IgD-negative memory B cell (primary cell): ENCODE measurements around the gene DGUOK. TPM values are rescaled to one million over a fixed set of nuclear protein-coding genes. Genes with fewer than 3 reads are reported as not detected.
A peak's percentile ranks its signal among the peaks of the same experiment; 100 is the strongest.

Experiments used
- H3K27ac Mint-ChIP-seq, 3 donors: one replicate each; pipeline ENCODE4 v1.8.0; 2020 to 2022; ENCODE audit warnings: mild to moderate bottlenecking in 3 of 3, mixed read lengths in 3 of 3, moderate library complexity in 1 of 3
- H3K27me3 Mint-ChIP-seq: one replicate; pipeline ENCODE4 v1.8.0; 2021; ENCODE audit warnings: mixed read lengths
- H3K36me3 Mint-ChIP-seq: one replicate; pipeline ENCODE4 v1.8.0; 2020; ENCODE audit warnings: mild to moderate bottlenecking, mixed read lengths
- H3K4me1 Mint-ChIP-seq, 3 donors: one replicate each; pipeline ENCODE4 v1.8.0; 2020 to 2022; ENCODE audit warnings: mixed read lengths in 3 of 3, mild to moderate bottlenecking in 1 of 3
- H3K4me3 Mint-ChIP-seq, 4 donors: one replicate each; pipeline ENCODE4 v1.8.0; 2020 to 2022; ENCODE audit warnings: mild to moderate bottlenecking in 4 of 4, mixed read lengths in 4 of 4, moderate library complexity in 3 of 4
- H3K9me3 Mint-ChIP-seq, 3 donors: one replicate each; pipeline ENCODE4 v1.8.0; 2020 to 2021; ENCODE audit warnings: mixed read lengths in 3 of 3, mild to moderate bottlenecking in 1 of 3
- polyA plus RNA-seq: library from polyadenylated mRNA; unstranded; fragments of 300-500 nt; fragmentation: Illumina TruSeq; gene quantifications from one replicate; pipeline ENCODE4 v1.2.3, GENCODE V29; 2021

The DGUOK gene
- polyA plus RNA-seq, 1 donor from 2014 or later, result 187 TPM

GRCh38 chr2:73908689-73909652 is 17.7 kb upstream of the DGUOK start:
- H3K27ac Mint-ChIP-seq, result no peak overlapping the region
- H3K36me3 Mint-ChIP-seq, result no peaks in the 10 kb centered on the region
- no peak overlapping the region for H3K4me3 Mint-ChIP-seq
- H3K9me3 Mint-ChIP-seq, result no peaks in the 10 kb centered on the region
- peaks cover 0 to 3% (median 0%) of the 10 kb centered on the region in 3 donors for H3K4me1 Mint-ChIP-seq
- H3K27me3 Mint-ChIP-seq, result no peaks in the 10 kb centered on the region

- Mint-ChIP-seq H3K4me3 (no peak overlapping the region), H3K36me3 (no peaks in the 10 kb centered on the region), H3K4me1 (peaks cover 0 to 3% (median 0%) of the 10 kb centered on the region in 3 donors), H3K9me3 (no peaks in the 10 kb centered on the region), H3K27ac (no peak overlapping the region), H3K27me3 (no peaks in the 10 kb centered on the region)
Observed at GRCh38 chr2:73910873-73911547, 15.7 kb upstream of the DGUOK start.

- Mint-ChIP-seq H3K4me3 (no peak overlapping the region), H3K27ac (no peak overlapping the region), H3K27me3 (no peaks in the 10 kb centered on the region), H3K36me3 (peaks cover 2% of the 10 kb centered on the region), H3K9me3 (no peaks in the 10 kb centered on the region), H3K4me1 (peaks cover 0 to 3% (median 0%) of the 10 kb centered on the region in 3 donors)
Observed at GRCh38 chr2:73911548-73912208, 15.0 kb upstream of the DGUOK start.

GRCh38 chr2:73913414-73914054 is 13.1 kb upstream of the DGUOK start:
- no peak overlapping the region for H3K27ac Mint-ChIP-seq
- peaks cover 2% of the 10 kb centered on the region for H3K36me3 Mint-ChIP-seq
- no peaks in the 10 kb centered on the region for H3K27me3 Mint-ChIP-seq
- H3K4me1 Mint-ChIP-seq, result no peaks in the 10 kb centered on the region
- no peak overlapping the region for H3K4me3 Mint-ChIP-seq
- H3K9me3 Mint-ChIP-seq, result no peaks in the 10 kb centered on the region

- Mint-ChIP-seq H3K9me3 (no peaks in the 10 kb centered on the region), H3K27me3 (peaks cover 4% of the 10 kb centered on the region), H3K4me1 (no peaks in the 10 kb centered on the region), H3K36me3 (peaks cover 2% of the 10 kb centered on the region), H3K27ac (no peak overlapping the region), H3K4me3 (no peak overlapping the region)
Observed at GRCh38 chr2:73914667-73915066, 12.0 kb upstream of the DGUOK start.

- H3K36me3 Mint-ChIP-seq, result peaks cover 2% of the 10 kb centered on the region
- peaks cover 4% of the 10 kb centered on the region for H3K27me3 Mint-ChIP-seq
- peaks cover 0 to under 1% (median 0%) of the 10 kb centered on the region in 3 donors for H3K4me1 Mint-ChIP-seq
- no peak overlapping the region for H3K4me3 Mint-ChIP-seq
- H3K27ac Mint-ChIP-seq, result peak overlapping the region in 1 of 3 donors; percentile 47
- no peaks in the 10 kb centered on the region for H3K9me3 Mint-ChIP-seq
Observed at GRCh38 chr2:73915437-73915993, 11.2 kb upstream of the DGUOK start.

GRCh38 chr2:73916666-73917065 is 10.0 kb upstream of the DGUOK start:
- Mint-ChIP-seq H3K36me3 (peaks cover 2% of the 10 kb centered on the region), H3K27me3 (peaks cover 4% of the 10 kb centered on the region)

GRCh38 chr2:73917296-73917695 is 9.4 kb upstream of the DGUOK start:
- peaks cover 4% of the 10 kb centered on the region for H3K27me3 Mint-ChIP-seq
- H3K4me1 Mint-ChIP-seq, result peaks cover 0 to 2% (median 2%) of the 10 kb centered on the region in 3 donors
- no peak overlapping the region for H3K27ac Mint-ChIP-seq
- H3K9me3 Mint-ChIP-seq, result no peaks in the 10 kb centered on the region
- peaks cover 2% of the 10 kb centered on the region for H3K36me3 Mint-ChIP-seq
- no peak overlapping the region for H3K4me3 Mint-ChIP-seq

More at GRCh38 chr2:73916666-73917065, 10.0 kb upstream of the DGUOK start:
- Mint-ChIP-seq H3K4me3 (no peak overlapping the region), H3K27ac (no peak overlapping the region), H3K9me3 (no peaks in the 10 kb centered on the region), H3K4me1 (peaks cover 0 to 2% (median 2%) of the 10 kb centered on the region in 3 donors)

DNA sequence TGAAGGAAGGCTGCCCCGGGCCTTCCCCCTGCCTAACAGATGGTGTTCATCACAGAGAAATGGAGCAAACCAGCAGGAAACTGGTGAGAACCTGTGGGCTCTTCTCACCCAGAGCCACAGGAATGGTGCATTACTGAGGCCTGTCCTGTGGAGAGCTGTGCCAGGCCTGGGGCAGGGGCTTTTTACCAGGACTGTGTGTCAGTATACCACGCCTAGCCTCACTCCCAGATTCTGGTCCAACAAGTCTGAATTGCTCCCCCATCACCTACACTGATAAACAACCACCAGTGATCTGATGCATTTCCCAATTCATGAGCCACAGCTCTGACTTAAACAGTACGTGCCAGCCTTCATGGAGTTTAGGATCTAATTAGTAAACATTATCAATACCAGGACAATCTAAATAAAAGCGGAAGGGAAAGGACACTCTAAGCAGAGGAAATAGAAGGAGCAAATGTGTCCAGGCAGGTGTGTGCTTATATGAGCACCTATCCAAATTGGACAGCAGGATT is 8.9 kb upstream of the DGUOK start:
- Mint-ChIP-seq H3K27me3 (peaks cover 4% of the 10 kb centered on the region), H3K4me3 (no peak overlapping the region), H3K36me3 (peaks cover 2% of the 10 kb centered on the region), H3K4me1 (peaks cover 2 to 5% (median 3%) of the 10 kb centered on the region in 3 donors), H3K9me3 (no peaks in the 10 kb centered on the region), H3K27ac (no peak overlapping the region)

DNA sequence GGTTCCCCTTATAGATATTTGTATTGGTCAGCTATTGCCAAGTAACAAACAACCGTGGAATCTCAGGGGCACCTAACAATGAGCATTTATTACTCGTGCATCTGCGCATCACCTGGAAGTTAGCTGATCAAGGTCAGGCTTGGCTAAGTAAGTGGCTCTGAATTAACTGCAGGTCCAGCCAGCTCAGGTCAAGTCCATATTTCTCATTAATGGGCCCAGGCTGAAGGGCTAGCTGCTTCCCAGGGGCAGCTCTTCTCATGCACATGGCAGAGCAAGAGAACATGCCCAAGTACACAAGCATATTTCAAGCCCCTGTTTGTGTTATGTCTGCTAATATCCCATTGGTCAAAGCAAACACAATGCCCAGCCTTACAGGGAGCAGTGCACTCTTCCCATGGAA is 7.8 kb upstream of the DGUOK start:
- Mint-ChIP-seq H3K4me1 (peaks cover 5 to 9% (median 7%) of the 10 kb centered on the region in 3 donors), H3K4me3 (no peak overlapping the region), H3K9me3 (no peaks in the 10 kb centered on the region), H3K27me3 (peaks cover 4% of the 10 kb centered on the region), H3K36me3 (peaks cover 2% of the 10 kb centered on the region), H3K27ac (no peak overlapping the region)

DNA sequence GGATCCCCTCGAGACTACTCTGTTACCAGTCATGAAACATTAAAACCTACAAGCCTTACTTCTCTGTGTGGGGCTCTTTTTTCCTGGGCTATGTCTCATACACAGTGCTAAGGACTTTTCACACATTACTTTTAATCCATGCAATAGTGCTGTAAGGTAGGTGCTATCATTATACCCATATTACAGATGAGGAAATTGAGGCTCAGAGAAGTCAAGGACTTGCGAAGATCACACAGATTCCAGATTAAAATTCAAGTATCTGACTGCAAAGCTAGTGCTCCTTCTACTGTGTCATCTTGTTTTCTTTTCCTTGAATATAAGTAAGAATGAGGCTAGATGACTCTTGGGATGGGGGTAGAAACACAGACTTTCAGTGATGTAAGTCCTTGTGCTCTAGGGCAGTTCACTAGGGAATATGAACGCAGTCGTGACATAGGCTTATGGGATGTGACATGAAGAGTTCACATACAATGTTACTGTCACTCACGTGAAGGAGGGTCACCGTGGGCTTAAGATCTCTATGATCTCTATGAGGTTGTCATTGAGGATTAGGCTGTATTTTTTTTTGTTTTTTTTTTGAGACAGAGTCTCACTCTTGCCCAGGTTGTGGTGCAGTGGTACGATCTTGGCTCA is 7.0 kb upstream of the DGUOK start:
- peaks cover 5 to 9% (median 7%) of the 10 kb centered on the region in 3 donors for H3K4me1 Mint-ChIP-seq
- peaks cover 4% of the 10 kb centered on the region for H3K27me3 Mint-ChIP-seq
- no peak overlapping the region for H3K4me3 Mint-ChIP-seq
- H3K9me3 Mint-ChIP-seq, result peaks cover 0 to 2% (median 0%) of the 10 kb centered on the region in 3 donors
- H3K36me3 Mint-ChIP-seq, result peaks cover 2% of the 10 kb centered on the region
- H3K27ac Mint-ChIP-seq, result no peak overlapping the region

DNA sequence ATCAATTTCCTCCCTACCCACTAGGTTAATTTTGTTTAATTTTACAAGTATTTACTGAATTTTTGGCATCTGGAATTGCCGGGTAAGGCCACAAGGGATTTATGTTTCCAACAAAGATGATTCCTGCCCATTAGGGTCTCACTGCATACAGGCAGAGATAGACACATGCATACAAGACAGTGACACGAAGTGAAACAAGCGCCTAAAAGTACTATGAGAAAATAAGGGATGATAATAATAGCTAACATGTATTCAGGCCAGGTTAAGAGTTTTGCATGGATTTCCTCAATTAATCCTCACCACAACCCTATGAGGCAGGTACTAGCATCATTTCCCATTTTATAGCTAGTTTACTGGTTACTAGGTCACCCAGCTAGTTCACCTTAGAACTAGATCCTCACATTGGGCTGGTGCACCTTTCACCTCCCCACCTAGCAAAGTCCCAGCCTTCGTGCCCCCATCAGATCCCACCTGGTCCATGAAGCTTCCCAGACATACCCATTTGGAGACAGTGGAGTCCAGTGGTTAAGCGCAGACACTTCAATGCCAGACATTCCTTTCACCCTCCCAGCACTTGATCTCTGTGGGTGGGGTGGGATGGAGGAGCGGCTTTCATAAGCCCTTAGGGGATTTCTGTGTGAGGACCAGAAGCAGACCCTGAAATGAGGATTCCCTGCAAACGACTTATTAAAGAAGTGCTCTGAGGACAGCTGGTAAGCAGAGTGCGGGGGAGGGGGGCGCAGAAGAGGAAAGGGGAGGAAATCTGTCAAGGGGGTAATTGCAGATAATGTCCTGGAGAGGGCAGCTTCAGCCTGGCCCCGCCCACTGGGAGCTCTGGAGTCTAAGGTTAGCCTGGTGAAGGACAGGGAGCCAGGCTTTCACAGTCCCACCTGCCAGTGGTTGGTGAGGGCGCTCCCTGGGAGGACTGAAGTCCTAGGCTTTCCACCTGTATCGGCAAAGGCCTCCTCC is 5.8 kb upstream of the DGUOK start:
- no peak overlapping the region for H3K27ac Mint-ChIP-seq
- H3K27me3 Mint-ChIP-seq, result peaks cover 4% of the 10 kb centered on the region
- peaks cover 0 to 2% (median 0%) of the 10 kb centered on the region in 3 donors for H3K9me3 Mint-ChIP-seq
- H3K36me3 Mint-ChIP-seq, result peaks cover 2% of the 10 kb centered on the region
- peaks cover 7 to 12% (median 7%) of the 10 kb centered on the region in 3 donors for H3K4me1 Mint-ChIP-seq
- H3K4me3 Mint-ChIP-seq, result peak overlapping the region in 1 of 4 donors; percentile 36

DNA sequence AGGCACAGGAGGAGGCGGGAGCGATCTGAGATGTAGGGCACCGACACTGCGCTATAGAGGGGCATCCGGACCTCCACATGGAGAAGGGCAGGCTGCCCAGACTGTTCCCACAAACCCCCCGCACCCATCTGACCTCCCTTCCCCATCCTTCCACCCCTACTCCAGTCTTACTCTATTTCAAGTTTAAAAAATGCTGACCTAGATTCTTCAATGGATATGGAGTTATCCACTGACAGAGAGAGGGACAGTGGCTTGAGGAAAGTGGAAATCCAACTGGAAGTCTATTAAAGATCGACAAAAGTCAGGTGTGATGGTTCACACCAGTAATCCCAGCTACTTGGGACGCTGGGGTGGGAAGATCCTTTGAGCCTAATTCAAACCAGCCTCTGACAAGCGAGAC is 5.1 kb upstream of the DGUOK start:
- H3K27ac Mint-ChIP-seq, result no peak overlapping the region
- H3K9me3 Mint-ChIP-seq, result peaks cover 0 to 2% (median 0%) of the 10 kb centered on the region in 3 donors
- H3K4me3 Mint-ChIP-seq, result no peak overlapping the region
- H3K27me3 Mint-ChIP-seq, result peaks cover 4% of the 10 kb centered on the region
- no peaks in the 10 kb centered on the region for H3K36me3 Mint-ChIP-seq
- H3K4me1 Mint-ChIP-seq, result peaks cover 10 to 17% (median 10%) of the 10 kb centered on the region in 3 donors
